GM12878 (cell line): ENCODE measurements around the gene CACNA1E. TPM values are rescaled to one million over a fixed set of nuclear protein-coding genes. Genes with fewer than 3 reads are reported as not detected.

Source experiments
- ATAC-seq: fragments of 200-7000 bp; cut with Tn5 transposase; 3 replicates; pipeline ENCODE4 v1.9.1; 2020; ENCODE audit warnings: mild to moderate bottlenecking, moderate library complexity
- BruUV-seq: library from RNA; stranded (reverse); fragments of 400-500 nt; replicated peaks from 2 replicates; lab custom pipeline; 2021; lab: Mats Ljungman, UMichigan
- CTCF ChIA-PET: fragments of 300-600 bp; sonication (Branson Sonifier 250); formaldehyde crosslinking; extraction: SDS; loops from one replicate; lab custom pipeline; 2021; ENCODE audit warnings: inconsistent platforms; lab: Yijun Ruan, JAX
- POLR2A ChIA-PET: fragments of 350-600 bp; formaldehyde crosslinking; extraction: SDS; loops from one replicate; lab custom pipeline; 2021; ENCODE audit warnings: inconsistent platforms; lab: Charles Lee
- RAD21 ChIA-PET: fragments of 300-600 bp; sonication (Branson Sonifier 250); formaldehyde crosslinking; loops from one replicate; lab custom pipeline; 2023; ENCODE audit warnings: antibody characterized with exemption; ENCODE audit not compliant: unreplicated experiment; lab: Charles Lee
- SMC1A ChIA-PET: fragments of 300-600 bp; sonication (Branson Sonifier 250); formaldehyde crosslinking; loops from one replicate; lab custom pipeline; 2023; ENCODE audit not compliant: unreplicated experiment, uncharacterized antibody; lab: Charles Lee
- DNase-seq: peaks from one replicate; pipeline ENCODE4 v3.0.0-alpha.2; 2011; ENCODE audit warnings: low read depth, low spot score
- FAIRE-seq: peaks from 3 replicates; lab custom pipeline; 2011; peaks lifted over from hg19 to GRCh38; lab: Jason Lieb, UNC
- H2AFZ ChIP-seq: 2 replicates; pipeline ENCODE4 v1.6.0; 2011; ENCODE audit warnings: low read depth, low read length, control low read depth; ENCODE audit not compliant: control insufficient read depth
- H3K27ac ChIP-seq: 2 replicates; pipeline ENCODE4 v1.5.1; 2011; ENCODE audit warnings: control low read depth; ENCODE audit not compliant: control insufficient read depth, insufficient read depth
- H3K27me3 ChIP-seq, 2 experiments: replicated peaks in 1 of 2; 2 replicates each; pipeline versions ENCODE4 v1.6.0 to v1.6.1; 2011; ENCODE audit warnings: low read length in 1 of 2; ENCODE audit not compliant: control insufficient read depth in 2 of 2, insufficient read depth in 2 of 2
- H3K36me3 ChIP-seq, 2 experiments: 2 replicates each; pipeline ENCODE4 v1.5.1; 2011; ENCODE audit warnings: low read length in 1 of 2; ENCODE audit not compliant: control insufficient read depth in 2 of 2, insufficient read depth in 2 of 2
- H3K4me1 ChIP-seq: 2 replicates; pipeline ENCODE4 v1.6.1; 2011; ENCODE audit warnings: mild to moderate bottlenecking, low read length, moderate library complexity, mixed read lengths; ENCODE audit not compliant: control insufficient read depth, insufficient read depth
- H3K4me2 ChIP-seq: 2 replicates; pipeline ENCODE4 v1.6.0; 2011; ENCODE audit warnings: control low read depth; ENCODE audit not compliant: control insufficient read depth, insufficient read depth
- H3K4me3 ChIP-seq: fragments of 200-600 bp; sonication (generic); 2 replicates; pipeline ENCODE4 v1.5.1; 2016
- H3K79me2 ChIP-seq: 2 replicates; pipeline ENCODE4 v1.6.0; 2011; ENCODE audit warnings: low read length; ENCODE audit not compliant: control insufficient read depth, insufficient read depth
- H3K9ac ChIP-seq: 2 replicates; pipeline ENCODE4 v1.8.0; 2011; ENCODE audit warnings: low read length, control low read depth, mixed read lengths; ENCODE audit not compliant: control insufficient read depth, insufficient read depth
- H3K9me3 ChIP-seq: replicated peaks from 3 replicates; pipeline ENCODE4 v1.5.1; 2011; ENCODE audit warnings: mild to moderate bottlenecking, low read length; ENCODE audit not compliant: control insufficient read depth, insufficient read depth
- H4K20me1 ChIP-seq: 2 replicates; pipeline ENCODE4 v1.6.0; 2011; ENCODE audit not compliant: control insufficient read depth, insufficient read depth
- CHD4 ChIP-seq: fragments of 200-600 bp; sonication (generic); IDR thresholded peaks from 2 replicates; pipeline ENCODE4 v1.6.1; 2016; ENCODE audit warnings: mild to moderate bottlenecking
- RB1 ChIP-seq: fragments of 450-650 bp; formaldehyde crosslinking; IDR thresholded peaks from 2 replicates; pipeline ENCODE4 v1.6.1; 2017; ENCODE audit warnings: mild to moderate bottlenecking, borderline replicate concordance
- WGBS: methylation state at CpG from one replicate; pipeline ENCODE4 v1.1.6; 2016; ENCODE audit warnings: low lambda C conversion rate; ENCODE audit not compliant: insufficient replicate concordance, insufficient coverage; ENCODE audit errors: missing lambda C conversion rate; 5-methylcytosine and 5-hydroxymethylcytosine counted together
- in situ Hi-C: fragments of 300-500 bp; cut with MboI; formaldehyde crosslinking; loops from 9 replicates; pipeline ENCODE4 v1.14.3; 2018; ENCODE audit warnings: mixed read lengths
- intact Hi-C: fragments of 100-400 bp; cut with micrococcal nuclease; formaldehyde crosslinking; loops from one replicate; pipeline ENCODE4 v1.14.2; 2022; ENCODE audit not compliant: unreplicated experiment
- polyA plus RNA-seq, 11 experiments: library from polyadenylated mRNA; depleted of rRNA in 4 of 11; unstranded in 6 of 11; stranded (reverse) in 5 of 11; fragments of >200 nt; fragmentation: Nextera tagmentation in 4 of 11; fragmentation: Illumina TruSeq in 1 of 11; extraction: Ambion mirVana in 4 of 11; extraction: Trizol in 1 of 11; gene quantifications; 1 replicate in 1 of 11; 2 replicates in 10 of 11; pipeline versions ENCODE4 v1.2.1 to v1.2.3, GENCODE V29; 2011 to 2016; ENCODE audit warnings: inconsistent platforms in 2 of 11, missing spikeins in 2 of 11, low read depth in 1 of 11
- total RNA-seq, 4 experiments: library from RNA; depleted of rRNA in 3 of 4; stranded (reverse); fragments of >200 nt in 3 of 4; fragmentation: Illumina TruSeq in 1 of 4; extraction: Trizol in 1 of 4; gene quantifications; 2 replicates each; pipeline versions ENCODE4 v1.2.1 to v1.2.3, GENCODE V29; 2013 to 2021
- TF ChIP-seq, protein P1 (sequence below): fragments of 450-650 bp; formaldehyde crosslinking; IDR thresholded peaks from 2 replicates; pipeline ENCODE4 v1.5.0; 2022; ENCODE audit warnings: mild to moderate bottlenecking, missing genetic modification characterization
- TF ChIP-seq, protein P2 (sequence below): fragments of 450-650 bp; IDR thresholded peaks from 2 replicates; pipeline ENCODE4 v1.6.1; 2017; ENCODE audit warnings: mild to moderate bottlenecking, low read depth, inconsistent platforms; ENCODE audit not compliant: poor library complexity, severe bottlenecking
- TF ChIP-seq, protein P3 (sequence below): fragments of 450-650 bp; IDR thresholded peaks from 2 replicates; pipeline ENCODE4 v1.6.1; 2016; ENCODE audit warnings: mild to moderate bottlenecking, moderate library complexity, borderline replicate concordance
- TF ChIP-seq, protein P4 (sequence below): fragments of 150-350 bp; IDR thresholded peaks from 2 replicates; pipeline ENCODE4 v1.6.1; 2016; ENCODE audit warnings: low read depth, low read length

Gene CACNA1E
- total and polyA plus RNA-seq, 10 of the 15 experiments (the other 5 are each of a cell fraction or from before 2014, with no cell fraction given), result 0.57 to 22.0 (median 8.5) TPM

DNA sequence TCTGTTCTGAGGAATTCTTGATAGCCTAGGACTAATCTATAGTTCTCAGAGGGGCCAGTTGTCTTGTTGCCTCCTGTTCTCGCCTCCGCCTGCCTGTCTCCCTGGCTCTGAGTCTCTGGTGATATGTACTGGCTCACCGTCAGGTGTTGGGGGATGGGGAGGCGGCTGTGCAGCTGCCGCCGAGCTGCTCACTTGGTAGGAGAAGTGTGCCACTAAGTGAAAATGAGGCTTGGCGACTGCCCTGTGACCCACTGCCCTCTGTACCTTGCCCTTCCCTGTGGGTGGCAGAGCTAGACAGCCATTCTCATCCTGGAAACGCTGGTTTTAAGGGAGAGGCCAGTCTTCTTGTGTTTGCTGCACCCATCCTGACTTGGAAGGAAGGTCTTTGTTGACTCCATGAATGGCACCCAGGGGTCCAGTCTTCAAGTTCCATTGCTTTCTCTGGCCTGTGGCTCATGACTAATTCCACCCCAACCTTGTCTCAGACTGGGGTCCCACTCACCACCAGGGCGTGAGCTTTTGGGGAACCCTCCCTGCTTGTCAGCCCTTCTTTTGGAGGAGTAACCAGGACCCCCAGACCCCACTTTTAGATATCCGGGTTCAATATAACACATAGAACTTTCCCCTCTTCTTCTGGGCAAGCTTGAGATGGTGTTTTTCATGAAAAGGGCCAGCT is 120.6 kb downstream of the CACNA1E start:
- ChIA-PET CTCF (no interaction called here), SMC1A (no interaction called here), POLR2A (no interaction called here), RAD21 (no interaction called here)
- no peak for DNase-seq
- TF ChIP-seq, protein P1, sequence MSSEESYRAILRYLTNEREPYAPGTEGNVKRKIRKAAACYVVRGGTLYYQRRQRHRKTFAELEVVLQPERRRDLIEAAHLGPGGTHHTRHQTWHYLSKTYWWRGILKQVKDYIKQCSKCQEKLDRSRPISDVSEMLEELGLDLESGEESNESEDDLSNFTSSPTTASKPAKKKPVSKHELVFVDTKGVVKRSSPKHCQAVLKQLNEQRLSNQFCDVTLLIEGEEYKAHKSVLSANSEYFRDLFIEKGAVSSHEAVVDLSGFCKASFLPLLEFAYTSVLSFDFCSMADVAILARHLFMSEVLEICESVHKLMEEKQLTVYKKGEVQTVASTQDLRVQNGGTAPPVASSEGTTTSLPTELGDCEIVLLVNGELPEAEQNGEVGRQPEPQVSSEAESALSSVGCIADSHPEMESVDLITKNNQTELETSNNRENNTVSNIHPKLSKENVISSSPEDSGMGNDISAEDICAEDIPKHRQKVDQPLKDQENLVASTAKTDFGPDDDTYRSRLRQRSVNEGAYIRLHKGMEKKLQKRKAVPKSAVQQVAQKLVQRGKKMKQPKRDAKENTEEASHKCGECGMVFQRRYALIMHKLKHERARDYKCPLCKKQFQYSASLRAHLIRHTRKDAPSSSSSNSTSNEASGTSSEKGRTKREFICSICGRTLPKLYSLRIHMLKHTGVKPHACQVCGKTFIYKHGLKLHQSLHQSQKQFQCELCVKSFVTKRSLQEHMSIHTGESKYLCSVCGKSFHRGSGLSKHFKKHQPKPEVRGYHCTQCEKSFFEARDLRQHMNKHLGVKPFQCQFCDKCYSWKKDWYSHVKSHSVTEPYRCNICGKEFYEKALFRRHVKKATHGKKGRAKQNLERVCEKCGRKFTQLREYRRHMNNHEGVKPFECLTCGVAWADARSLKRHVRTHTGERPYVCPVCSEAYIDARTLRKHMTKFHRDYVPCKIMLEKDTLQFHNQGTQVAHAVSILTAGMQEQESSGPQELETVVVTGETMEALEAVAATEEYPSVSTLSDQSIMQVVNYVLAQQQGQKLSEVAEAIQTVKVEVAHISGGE (CRISPR knock-in tag), result no peak
- TF ChIP-seq CHD4 (no peak), RB1 (no peak)
- TF ChIP-seq, protein P2, sequence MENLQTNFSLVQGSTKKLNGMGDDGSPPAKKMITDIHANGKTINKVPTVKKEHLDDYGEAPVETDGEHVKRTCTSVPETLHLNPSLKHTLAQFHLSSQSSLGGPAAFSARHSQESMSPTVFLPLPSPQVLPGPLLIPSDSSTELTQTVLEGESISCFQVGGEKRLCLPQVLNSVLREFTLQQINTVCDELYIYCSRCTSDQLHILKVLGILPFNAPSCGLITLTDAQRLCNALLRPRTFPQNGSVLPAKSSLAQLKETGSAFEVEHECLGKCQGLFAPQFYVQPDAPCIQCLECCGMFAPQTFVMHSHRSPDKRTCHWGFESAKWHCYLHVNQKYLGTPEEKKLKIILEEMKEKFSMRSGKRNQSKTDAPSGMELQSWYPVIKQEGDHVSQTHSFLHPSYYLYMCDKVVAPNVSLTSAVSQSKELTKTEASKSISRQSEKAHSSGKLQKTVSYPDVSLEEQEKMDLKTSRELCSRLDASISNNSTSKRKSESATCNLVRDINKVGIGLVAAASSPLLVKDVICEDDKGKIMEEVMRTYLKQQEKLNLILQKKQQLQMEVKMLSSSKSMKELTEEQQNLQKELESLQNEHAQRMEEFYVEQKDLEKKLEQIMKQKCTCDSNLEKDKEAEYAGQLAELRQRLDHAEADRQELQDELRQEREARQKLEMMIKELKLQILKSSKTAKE, result no peak
- TF ChIP-seq, protein P3, sequence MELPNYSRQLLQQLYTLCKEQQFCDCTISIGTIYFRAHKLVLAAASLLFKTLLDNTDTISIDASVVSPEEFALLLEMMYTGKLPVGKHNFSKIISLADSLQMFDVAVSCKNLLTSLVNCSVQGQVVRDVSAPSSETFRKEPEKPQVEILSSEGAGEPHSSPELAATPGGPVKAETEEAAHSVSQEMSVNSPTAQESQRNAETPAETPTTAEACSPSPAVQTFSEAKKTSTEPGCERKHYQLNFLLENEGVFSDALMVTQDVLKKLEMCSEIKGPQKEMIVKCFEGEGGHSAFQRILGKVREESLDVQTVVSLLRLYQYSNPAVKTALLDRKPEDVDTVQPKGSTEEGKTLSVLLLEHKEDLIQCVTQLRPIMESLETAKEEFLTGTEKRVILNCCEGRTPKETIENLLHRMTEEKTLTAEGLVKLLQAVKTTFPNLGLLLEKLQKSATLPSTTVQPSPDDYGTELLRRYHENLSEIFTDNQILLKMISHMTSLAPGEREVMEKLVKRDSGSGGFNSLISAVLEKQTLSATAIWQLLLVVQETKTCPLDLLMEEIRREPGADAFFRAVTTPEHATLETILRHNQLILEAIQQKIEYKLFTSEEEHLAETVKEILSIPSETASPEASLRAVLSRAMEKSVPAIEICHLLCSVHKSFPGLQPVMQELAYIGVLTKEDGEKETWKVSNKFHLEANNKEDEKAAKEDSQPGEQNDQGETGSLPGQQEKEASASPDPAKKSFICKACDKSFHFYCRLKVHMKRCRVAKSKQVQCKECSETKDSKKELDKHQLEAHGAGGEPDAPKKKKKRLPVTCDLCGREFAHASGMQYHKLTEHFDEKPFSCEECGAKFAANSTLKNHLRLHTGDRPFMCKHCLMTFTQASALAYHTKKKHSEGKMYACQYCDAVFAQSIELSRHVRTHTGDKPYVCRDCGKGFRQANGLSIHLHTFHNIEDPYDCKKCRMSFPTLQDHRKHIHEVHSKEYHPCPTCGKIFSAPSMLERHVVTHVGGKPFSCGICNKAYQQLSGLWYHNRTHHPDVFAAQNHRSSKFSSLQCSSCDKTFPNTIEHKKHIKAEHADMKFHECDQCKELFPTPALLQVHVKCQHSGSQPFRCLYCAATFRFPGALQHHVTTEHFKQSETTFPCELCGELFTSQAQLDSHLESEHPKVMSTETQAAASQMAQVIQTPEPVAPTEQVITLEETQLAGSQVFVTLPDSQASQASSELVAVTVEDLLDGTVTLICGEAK, result no peak
- TF ChIP-seq, protein P4, sequence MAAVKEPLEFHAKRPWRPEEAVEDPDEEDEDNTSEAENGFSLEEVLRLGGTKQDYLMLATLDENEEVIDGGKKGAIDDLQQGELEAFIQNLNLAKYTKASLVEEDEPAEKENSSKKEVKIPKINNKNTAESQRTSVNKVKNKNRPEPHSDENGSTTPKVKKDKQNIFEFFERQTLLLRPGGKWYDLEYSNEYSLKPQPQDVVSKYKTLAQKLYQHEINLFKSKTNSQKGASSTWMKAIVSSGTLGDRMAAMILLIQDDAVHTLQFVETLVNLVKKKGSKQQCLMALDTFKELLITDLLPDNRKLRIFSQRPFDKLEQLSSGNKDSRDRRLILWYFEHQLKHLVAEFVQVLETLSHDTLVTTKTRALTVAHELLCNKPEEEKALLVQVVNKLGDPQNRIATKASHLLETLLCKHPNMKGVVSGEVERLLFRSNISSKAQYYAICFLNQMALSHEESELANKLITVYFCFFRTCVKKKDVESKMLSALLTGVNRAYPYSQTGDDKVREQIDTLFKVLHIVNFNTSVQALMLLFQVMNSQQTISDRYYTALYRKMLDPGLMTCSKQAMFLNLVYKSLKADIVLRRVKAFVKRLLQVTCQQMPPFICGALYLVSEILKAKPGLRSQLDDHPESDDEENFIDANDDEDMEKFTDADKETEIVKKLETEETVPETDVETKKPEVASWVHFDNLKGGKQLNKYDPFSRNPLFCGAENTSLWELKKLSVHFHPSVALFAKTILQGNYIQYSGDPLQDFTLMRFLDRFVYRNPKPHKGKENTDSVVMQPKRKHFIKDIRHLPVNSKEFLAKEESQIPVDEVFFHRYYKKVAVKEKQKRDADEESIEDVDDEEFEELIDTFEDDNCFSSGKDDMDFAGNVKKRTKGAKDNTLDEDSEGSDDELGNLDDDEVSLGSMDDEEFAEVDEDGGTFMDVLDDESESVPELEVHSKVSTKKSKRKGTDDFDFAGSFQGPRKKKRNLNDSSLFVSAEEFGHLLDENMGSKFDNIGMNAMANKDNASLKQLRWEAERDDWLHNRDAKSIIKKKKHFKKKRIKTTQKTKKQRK, result no peak
- BruUV-seq, result no TSS peak
- WGBS, result 62% methylated on average over 10 of the region's 10 CpGs
- H3K27me3 ChIP-seq, result no peaks in the 10 kb centered on the region; a peak in 1 of 4 replicates
- no peaks in the 10 kb centered on the region for H4K20me1 ChIP-seq
- H3K9me3 ChIP-seq, result no peaks in the 10 kb centered on the region
- no peaks in the 10 kb centered on the region for H3K4me1 ChIP-seq
- no peak overlapping the region for H3K4me2 ChIP-seq
- in situ Hi-C loops (no loop called here), intact Hi-C loops (no loop called here)
- no peak overlapping the region for H2AFZ ChIP-seq
- H3K36me3 ChIP-seq, result peaks cover 0 to 6% of the 10 kb centered on the region in 2 experiments; a peak in 1 of 4 replicates
- no peak overlapping the region for H3K9ac ChIP-seq
- no peak overlapping the region for H3K4me3 ChIP-seq
- FAIRE-seq, result no peak
- H3K79me2 ChIP-seq, result no peaks in the 10 kb centered on the region
- H3K27ac ChIP-seq, result no peak overlapping the region
- ATAC-seq, result no peak
